Measurements from ENCODE around the gene SERGEF. TPM values are rescaled to one million over a fixed set of nuclear protein-coding genes. Genes with fewer than 3 reads are reported as not detected.

SERGEF gene
- total RNA-seq, 2 donors from 2014 or later = 27.3 to 32.0 TPM

- DNase-seq (ENCODE audit: low spot score) (no peak), ATAC-seq (ENCODE audit: insufficient number of reproducible peaks, low FRiP score, low read depth) (no peak)
- Histone ChIP-seq H3K4me1 (ENCODE audit: control insufficient read depth in 1 of 2, low read depth in 2 of 2) (no peaks in the 10 kb centered on the region), H3K27me3 (replicated peaks; ENCODE audit: insufficient read depth) (no peaks in the 10 kb centered on the region), H3K27ac (no peak overlapping the region), H3K4me3 (no peak overlapping the region), H3K36me3 (no peaks in the 10 kb centered on the region), H3K9me3 (no peaks in the 10 kb centered on the region)
- no peak for TF ChIP-seq CTCF (IDR thresholded peaks at IDR 0.05)
Measured at GRCh38 chr11:17802491-17802890, 210.4 kb downstream of the SERGEF start.

- Histone ChIP-seq H3K27ac (no peak overlapping the region), H3K36me3 (no peaks in the 10 kb centered on the region), H3K9me3 (no peaks in the 10 kb centered on the region), H3K4me3 (no peak overlapping the region), H3K27me3 (replicated peaks; ENCODE audit: insufficient read depth) (no peaks in the 10 kb centered on the region), H3K4me1 (ENCODE audit: control insufficient read depth in 1 of 2, low read depth in 2 of 2) (no peaks in the 10 kb centered on the region)
- ATAC-seq (ENCODE audit: insufficient number of reproducible peaks, low FRiP score, low read depth) (no peak), DNase-seq (ENCODE audit: low spot score) (no peak)
- no peak for TF ChIP-seq CTCF (IDR thresholded peaks at IDR 0.05)
Measured at GRCh38 chr11:17801166-17801565, 211.7 kb downstream of the SERGEF start.

GRCh38 chr11:17799147-17799546, 213.7 kb downstream of the SERGEF start:
- DNase-seq (ENCODE audit: low spot score) (no peak), ATAC-seq (ENCODE audit: insufficient number of reproducible peaks, low FRiP score, low read depth) (no peak)
- Histone ChIP-seq H3K27me3 (replicated peaks; ENCODE audit: insufficient read depth) (no peaks in the 10 kb centered on the region), H3K9me3 (no peaks in the 10 kb centered on the region), H3K4me1 (ENCODE audit: control insufficient read depth in 1 of 2, low read depth in 2 of 2) (no peaks in the 10 kb centered on the region), H3K27ac (no peak overlapping the region), H3K4me3 (no peak overlapping the region), H3K36me3 (no peaks in the 10 kb centered on the region)
- no peak for TF ChIP-seq CTCF (IDR thresholded peaks at IDR 0.05)

- Histone ChIP-seq H3K9me3 (no peaks in the 10 kb centered on the region), H3K27me3 (replicated peaks; ENCODE audit: insufficient read depth) (no peaks in the 10 kb centered on the region), H3K36me3 (no peaks in the 10 kb centered on the region), H3K4me3 (no peak overlapping the region), H3K27ac (no peak overlapping the region), H3K4me1 (ENCODE audit: control insufficient read depth in 1 of 2, low read depth in 2 of 2) (no peaks in the 10 kb centered on the region)
- TF ChIP-seq CTCF (IDR thresholded peaks at IDR 0.05) = no peak
- ATAC-seq (ENCODE audit: insufficient number of reproducible peaks, low FRiP score, low read depth) = no peak
- no peak for DNase-seq (ENCODE audit: low spot score)
Measured at GRCh38 chr11:17798716-17799115, 214.1 kb downstream of the SERGEF start.

GRCh38 chr11:17798253-17798652, 214.6 kb downstream of the SERGEF start:
- Histone ChIP-seq H3K9me3 (no peaks in the 10 kb centered on the region), H3K4me3 (no peak overlapping the region), H3K27ac (no peak overlapping the region), H3K27me3 (replicated peaks; ENCODE audit: insufficient read depth) (no peaks in the 10 kb centered on the region), H3K4me1 (ENCODE audit: control insufficient read depth in 1 of 2, low read depth in 2 of 2) (no peaks in the 10 kb centered on the region), H3K36me3 (no peaks in the 10 kb centered on the region)
- TF ChIP-seq CTCF (IDR thresholded peaks at IDR 0.05) = no peak
- no peak for DNase-seq (ENCODE audit: low spot score)
- no peak for ATAC-seq (ENCODE audit: insufficient number of reproducible peaks, low FRiP score, low read depth)

Measured in thoracic aorta (tissue), 2 donors.